Right forelimb (tissue), 1 donor: ENCODE data around the gene BTBD9.

ENCODE experiments used
- DNase-seq: peaks from one replicate; pipeline ENCODE4 v3.0.0-alpha.2; 2018

The BTBD9 gene

GRCh38 chr6:38155144-38155543 is 484.6 kb downstream of the BTBD9 start:
- DNase-seq = no peak

GRCh38 chr6:38154731-38155130 is 485.0 kb downstream of the BTBD9 start:
- no peak for DNase-seq

- no peak for DNase-seq
Measured at GRCh38 chr6:38153798-38154345, 485.9 kb downstream of the BTBD9 start.

- peak; percentile 27 for DNase-seq
Measured at GRCh38 chr6:38153076-38153797, 486.5 kb downstream of the BTBD9 start.

GRCh38 chr6:38152620-38153019 is 487.1 kb downstream of the BTBD9 start:
- DNase-seq = peak; percentile 17

- peak; percentile 28 for DNase-seq
Measured at GRCh38 chr6:38151580-38152500, 487.9 kb downstream of the BTBD9 start.

GRCh38 chr6:38150681-38151296 is 488.9 kb downstream of the BTBD9 start:
- peak; percentile 36 for DNase-seq

- no peak for DNase-seq
Measured at GRCh38 chr6:38150021-38150420, 489.7 kb downstream of the BTBD9 start.

GRCh38 chr6:38149531-38149930 is 490.2 kb downstream of the BTBD9 start:
- no peak for DNase-seq

GRCh38 chr6:38148606-38149005 is 491.1 kb downstream of the BTBD9 start:
- no peak for DNase-seq

GRCh38 chr6:38146734-38147027 is 493.0 kb downstream of the BTBD9 start:
- no peak for DNase-seq

- no peak for DNase-seq
Measured at GRCh38 chr6:38146021-38146733, 493.6 kb downstream of the BTBD9 start.

GRCh38 chr6:38144365-38144945 is 495.3 kb downstream of the BTBD9 start:
- no peak for DNase-seq

GRCh38 chr6:38143191-38144150 is 496.3 kb downstream of the BTBD9 start:
- DNase-seq = no peak

- no peak for DNase-seq
Measured at GRCh38 chr6:38142178-38142902, 497.4 kb downstream of the BTBD9 start.

GRCh38 chr6:38141716-38142115 is 498.0 kb downstream of the BTBD9 start:
- no peak for DNase-seq

GRCh38 chr6:38141085-38141484 is 498.6 kb downstream of the BTBD9 start:
- no peak for DNase-seq

GRCh38 chr6:38138374-38138773 is 501.4 kb downstream of the BTBD9 start:
- no peak for DNase-seq

GRCh38 chr6:38137608-38138265 is 502.0 kb downstream of the BTBD9 start:
- no peak for DNase-seq

GRCh38 chr6:38136547-38136946 is 503.2 kb downstream of the BTBD9 start:
- no peak for DNase-seq
